ENCODE data around the gene HSPBP1.

- TF ChIP-seq POLR2A (IDR thresholded peaks at IDR 0.05) (no peak), CTCF (IDR thresholded peaks at IDR 0.05) (no peak)
Measured at GRCh38 chr19:55232986-55233385, 46.9 kb downstream of the HSPBP1 start.

Measured in adrenal gland (tissue), 5 donors.